NCI-H2227 (cell line): Measurements from ENCODE around the gene POLR3H.
"Not testable (repeated sequence)": the region's sequence is repeated elsewhere in the genome, so short reads cannot be mapped to it uniquely, and the experiment has no call there.

Experiments used
- DNase-seq: peaks from one replicate; lab custom pipeline; 2025; ENCODE audit not compliant: unreplicated experiment; lab: John Stamatoyannopoulos, UW

The POLR3H gene

GRCh38 chr22:41565403-41566054, 21.3 kb upstream of the POLR3H start:
- DNase-seq = peak; percentile 15

DNA sequence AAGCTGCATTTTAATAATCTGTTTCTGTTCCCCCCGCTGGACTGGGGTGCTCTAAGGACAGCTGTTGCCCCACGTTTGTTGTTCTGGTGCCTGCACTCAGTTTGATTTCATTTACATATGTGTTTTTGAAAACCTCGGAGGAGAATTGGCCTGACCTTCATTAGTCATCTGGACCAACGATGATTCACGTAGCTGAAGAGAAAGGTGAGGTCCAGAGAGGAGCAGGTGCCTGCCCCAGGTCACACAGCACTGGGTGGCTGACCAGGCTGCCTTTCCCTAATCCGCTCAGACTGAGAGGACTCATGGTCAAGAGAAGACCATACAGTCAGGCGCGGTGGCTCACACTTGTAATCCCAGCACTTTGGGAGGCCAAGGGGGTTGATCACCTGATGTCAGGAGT, 20.3 kb upstream of the POLR3H start:
- DNase-seq = no peak

DNA sequence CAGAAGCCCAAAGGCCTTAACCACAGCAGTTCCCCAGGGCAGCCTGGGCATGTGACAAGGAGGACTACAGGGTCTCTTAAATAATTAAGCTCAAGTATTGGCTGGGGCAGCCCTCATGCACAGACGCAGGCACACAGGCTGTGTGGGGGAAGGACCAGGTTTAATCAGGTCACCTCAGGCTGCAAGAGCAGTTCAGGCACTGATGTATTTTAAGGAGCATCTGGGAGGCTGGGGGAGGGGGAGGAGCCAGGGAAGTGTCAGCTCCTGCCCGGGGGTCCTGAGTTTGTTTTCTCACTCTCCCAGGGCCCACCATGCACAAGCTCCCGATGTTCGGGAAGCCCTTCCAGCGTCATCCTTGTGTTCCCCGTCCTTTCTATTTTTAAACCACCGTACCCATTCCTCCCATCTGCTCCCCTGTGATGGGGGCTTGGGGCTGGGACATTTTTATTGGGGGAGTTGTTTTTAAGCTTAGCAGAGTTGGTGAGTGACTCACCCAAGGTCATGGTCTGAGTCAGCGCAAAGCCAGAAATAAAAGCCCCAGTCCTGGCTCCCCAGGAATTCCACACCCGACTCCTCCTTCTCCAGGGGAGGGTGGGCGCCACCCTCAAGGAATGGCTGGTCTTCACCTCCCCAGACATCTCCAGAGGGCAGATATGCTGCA, 18.9 kb upstream of the POLR3H start:
- no peak for DNase-seq

DNA sequence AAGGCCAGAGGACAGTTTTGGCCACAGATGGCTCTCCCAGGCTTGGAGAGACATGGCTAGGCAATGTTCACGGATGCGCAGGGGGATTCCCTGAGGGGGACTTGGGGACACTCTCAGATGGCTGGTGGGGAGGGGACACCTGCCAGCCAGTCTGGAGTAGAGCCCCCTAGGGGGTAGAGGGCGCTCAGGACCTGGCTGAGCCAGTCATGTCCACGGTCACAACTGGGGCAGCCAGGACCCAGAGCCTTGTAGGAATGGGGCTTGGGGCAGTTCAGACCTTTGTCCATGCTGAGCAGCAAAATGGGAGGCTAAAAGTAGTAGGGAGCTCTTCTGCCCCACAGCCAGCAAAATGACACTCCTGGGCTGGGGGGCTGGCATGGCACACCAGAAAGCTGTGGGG, 18.2 kb upstream of the POLR3H start:
- DNase-seq = no peak

GRCh38 chr22:41561788-41562187, 17.5 kb upstream of the POLR3H start:
- DNase-seq = no peak

DNA sequence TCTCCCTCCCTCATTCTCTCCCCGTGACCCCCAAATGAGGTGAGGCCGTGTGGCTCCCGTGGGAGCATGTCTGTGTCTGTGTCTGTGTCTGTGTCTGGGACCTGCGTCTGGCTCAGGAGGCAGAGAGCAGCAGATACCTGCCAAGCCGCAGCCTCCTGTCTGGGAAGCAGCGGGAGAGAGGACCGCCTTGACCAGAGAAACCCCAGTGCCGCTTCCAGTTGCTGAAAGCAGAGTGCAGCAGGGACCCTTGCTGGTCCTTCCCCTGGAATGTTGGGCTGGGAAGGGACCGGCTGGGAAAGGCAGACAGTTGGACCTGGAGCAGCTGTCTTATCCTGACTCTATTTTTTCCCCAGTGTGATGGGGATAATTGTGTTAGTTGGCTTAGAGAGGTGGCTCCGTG, 17.1 kb upstream of the POLR3H start:
- peak; percentile 31 for DNase-seq

GRCh38 chr22:41560095-41560471, 15.8 kb upstream of the POLR3H start:
- DNase-seq = no peak

DNA sequence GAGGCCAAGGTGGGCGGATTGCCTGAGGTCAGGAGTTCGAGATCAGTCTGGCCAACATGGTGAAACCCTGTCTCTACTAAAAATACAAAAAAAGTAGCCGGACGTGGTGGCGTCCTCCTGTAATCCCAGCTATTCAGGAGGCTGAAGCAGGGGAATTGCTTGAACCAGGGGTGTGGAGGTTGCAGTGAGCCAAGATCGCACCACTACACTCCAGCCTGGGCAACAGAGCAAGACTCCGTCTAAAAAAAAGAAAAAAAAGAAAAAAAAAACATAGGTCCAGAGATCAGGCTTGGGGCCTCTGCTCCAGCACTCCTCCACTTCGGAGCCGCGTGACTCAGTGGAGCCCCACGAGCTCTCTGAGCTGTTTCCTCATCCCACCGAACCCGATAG, 14.0 kb upstream of the POLR3H start:
- DNase-seq = not testable (repeated sequence)

- peak; percentile 82 for DNase-seq
Measured at GRCh38 chr22:41557401-41558240, 13.4 kb upstream of the POLR3H start.

DNA sequence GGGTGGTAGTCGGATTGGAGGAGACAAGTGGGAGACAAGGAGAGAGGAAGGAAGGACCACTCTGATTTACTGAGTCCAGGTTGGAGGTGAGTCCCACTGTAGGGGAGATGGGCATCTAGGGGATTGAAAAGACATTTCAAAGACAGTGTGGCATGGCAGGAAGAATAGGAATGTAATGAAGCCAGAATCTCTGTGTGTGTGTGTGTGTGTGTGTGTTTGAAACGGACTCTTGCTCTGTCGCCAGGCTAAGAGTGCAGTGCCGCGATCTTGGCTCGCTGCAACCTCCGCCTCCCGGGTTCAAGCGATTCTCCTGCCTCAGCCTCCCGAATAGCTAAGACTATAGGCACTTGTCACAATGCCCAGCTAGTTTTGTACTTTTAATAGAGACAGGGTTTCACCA, 12.3 kb upstream of the POLR3H start:
- no peak for DNase-seq

DNA sequence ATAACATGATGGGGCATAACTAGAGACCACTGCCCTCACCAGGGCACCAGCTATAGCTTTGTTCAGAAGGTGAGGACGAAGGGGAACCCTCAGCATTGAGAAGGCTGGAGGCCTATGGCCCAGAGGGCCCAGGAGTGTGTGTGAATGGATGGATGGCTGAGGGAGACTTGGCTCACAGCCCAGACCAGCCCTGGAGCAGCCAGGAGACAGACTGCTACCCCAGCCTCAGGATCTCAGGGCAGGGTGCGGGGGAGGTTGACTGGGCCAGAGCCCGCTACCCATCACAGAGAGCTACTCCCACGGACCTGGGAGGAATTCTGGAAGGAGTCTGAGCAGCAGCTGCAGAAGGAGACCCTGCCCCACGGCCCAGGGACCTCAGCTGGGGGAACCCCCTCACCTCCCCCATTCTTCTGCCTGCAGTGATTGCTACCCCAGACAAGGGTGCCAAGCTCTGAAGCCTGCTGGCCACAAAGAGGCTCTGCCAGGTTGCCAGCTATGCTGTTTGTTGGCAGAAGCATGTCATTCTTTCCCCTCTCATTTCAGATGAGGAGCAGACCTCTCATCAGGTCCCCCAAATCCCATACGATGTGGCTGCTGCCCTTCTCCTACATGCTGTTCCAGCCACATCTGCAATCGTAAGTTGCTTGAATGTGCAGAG, 11.2 kb upstream of the POLR3H start:
- no peak for DNase-seq

- no peak for DNase-seq
Measured at GRCh38 chr22:41551877-41552582, 7.8 kb upstream of the POLR3H start.

- no peak for DNase-seq
Measured at GRCh38 chr22:41550952-41551491, 6.8 kb upstream of the POLR3H start.

DNA sequence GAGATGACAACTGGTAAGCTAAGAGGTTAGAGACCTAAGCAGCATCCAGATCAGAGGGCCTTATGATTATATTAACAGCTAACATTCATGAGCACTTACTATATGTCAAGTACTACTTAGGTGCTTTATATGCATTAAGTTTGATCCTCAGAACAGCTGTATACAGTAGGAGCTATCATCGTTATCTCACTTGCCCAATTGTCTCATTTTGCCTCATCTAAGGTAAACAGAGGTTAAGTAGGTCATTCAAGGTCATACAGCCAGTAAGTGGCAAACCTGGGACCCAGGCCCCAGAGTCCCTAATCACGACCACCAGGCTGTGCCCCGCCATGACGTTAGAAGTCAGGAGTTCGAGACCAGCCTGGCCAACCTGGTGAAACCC, 4.6 kb upstream of the POLR3H start:
- no peak for DNase-seq

- peak; percentile 33 for DNase-seq
Measured at GRCh38 chr22:41544671-41545476, 604 bp upstream of the POLR3H start.

DNA sequence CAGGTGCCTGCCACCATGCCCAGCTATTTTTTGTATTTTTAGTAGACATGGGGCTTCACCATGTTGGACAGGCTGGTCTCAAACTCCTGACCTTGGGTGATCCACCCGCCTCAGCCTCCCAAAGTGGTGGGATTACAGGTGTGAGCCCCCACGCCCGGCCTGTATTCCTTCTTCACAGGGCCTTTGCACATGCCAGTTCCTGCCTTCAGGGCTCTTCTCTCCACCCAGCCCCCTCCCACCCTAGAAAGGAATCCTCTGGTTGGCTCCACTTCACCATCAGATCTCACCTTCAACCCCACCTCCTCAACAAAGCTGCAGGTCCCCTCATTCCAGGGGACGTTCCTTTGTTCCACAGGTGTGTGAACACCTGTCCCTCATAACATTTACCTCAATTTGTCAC, 2.0 kb downstream of the POLR3H start:
- DNase-seq = no peak

- no peak for DNase-seq
Measured at GRCh38 chr22:41541484-41541883, 2.8 kb downstream of the POLR3H start.

DNA sequence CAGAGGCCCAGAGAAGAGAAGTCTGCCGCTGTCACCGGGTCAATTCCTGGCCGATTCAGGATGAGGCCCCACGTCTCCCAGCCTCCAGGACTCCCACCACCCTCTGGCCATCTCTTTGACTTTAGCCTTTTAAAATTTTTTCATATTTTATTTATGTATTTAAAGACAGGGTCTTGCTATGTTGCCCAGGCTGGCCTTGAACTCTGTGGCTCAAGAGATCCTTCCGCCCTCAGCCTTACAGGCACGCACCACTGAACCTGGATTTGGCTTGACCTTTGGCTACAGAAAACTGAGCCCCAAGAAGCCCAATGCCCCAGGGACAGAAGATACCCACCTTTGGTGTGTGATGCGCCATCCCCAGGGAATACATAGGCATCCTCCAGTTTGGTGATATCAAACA, 3.9 kb downstream of the POLR3H start:
- DNase-seq = no peak

DNA sequence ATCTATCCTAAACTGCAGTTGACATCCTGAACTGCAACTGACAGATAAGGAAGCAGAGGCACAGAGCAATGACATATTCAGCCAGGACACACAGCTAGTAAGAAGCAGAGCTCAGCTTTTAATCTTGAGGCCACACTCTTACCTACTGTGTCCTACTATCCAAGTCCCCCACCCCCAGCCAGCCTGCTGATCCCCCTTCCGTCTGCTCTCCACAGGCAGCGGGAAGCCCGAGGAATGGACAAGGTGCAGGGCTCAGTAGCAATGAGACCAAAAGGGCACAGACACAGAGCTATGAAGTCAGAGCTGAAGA, 4.3 kb downstream of the POLR3H start:
- no peak for DNase-seq
